Activated CD8-positive, alpha-beta T cell treated with anti-CD3 and anti-CD28 coated beads for 36 hours (primary cell): Measurements from ENCODE around the gene GTF3C1. TPM values are rescaled to one million over a fixed set of nuclear protein-coding genes. Genes with fewer than 3 reads are reported as not detected.
"Not testable (repeated sequence)": the region's sequence is repeated elsewhere in the genome, so short reads cannot be mapped to it uniquely, and the experiment has no call there.

Source experiments
- ATAC-seq: fragments of 200-7000 bp; cut with Tn5 transposase; one replicate; pipeline ENCODE4 v1.10.0; 2021; ENCODE audit warnings: mild to moderate bottlenecking, moderate library complexity
- CTCF ChIA-PET: fragments of 350-600 bp; sonication (Branson Sonifier 250); formaldehyde crosslinking; loops from one replicate; lab custom pipeline; 2021; ENCODE audit warnings: antibody characterized with exemption; lab: Charles Lee
- POLR2A ChIA-PET: fragments of 350-600 bp; sonication (Branson Sonifier 250); formaldehyde crosslinking; loops from one replicate; lab custom pipeline; 2021; ENCODE audit warnings: antibody characterized with exemption; lab: Charles Lee
- DNase-seq: peaks from one replicate; pipeline ENCODE4 v3.0.0-alpha.2; 2020
- H3K27ac Mint-ChIP-seq: one replicate; pipeline ENCODE4 v1.8.0; 2021; ENCODE audit warnings: mild to moderate bottlenecking, mixed read lengths
- H3K27me3 Mint-ChIP-seq: one replicate; pipeline ENCODE4 v1.8.0; 2021; ENCODE audit warnings: mixed read lengths
- H3K36me3 Mint-ChIP-seq: one replicate; pipeline ENCODE4 v1.8.0; 2021; ENCODE audit warnings: low read depth, mixed read lengths
- H3K4me1 Mint-ChIP-seq: one replicate; pipeline ENCODE4 v1.8.0; 2021; ENCODE audit warnings: low read depth, mixed read lengths
- H3K4me3 Mint-ChIP-seq: one replicate; pipeline ENCODE4 v1.8.0; 2021; ENCODE audit warnings: mild to moderate bottlenecking, moderate library complexity, mixed read lengths
- H3K9me3 Mint-ChIP-seq: one replicate; pipeline ENCODE4 v1.8.0; 2021; ENCODE audit warnings: mixed read lengths
- CTCF ChIP-seq: fragments of 200-600 bp; IDR thresholded peaks from one replicate; pipeline ENCODE4 v1.8.0; 2022; ENCODE audit warnings: antibody characterized with exemption, mild to moderate bottlenecking
- intact Hi-C: fragments of 100-400 bp; cut with micrococcal nuclease; formaldehyde crosslinking; loops from one replicate; pipeline ENCODE4 v1.10.0; 2022
- total RNA-seq, 2 experiments: library from RNA; stranded (reverse); gene quantifications; one replicate each; pipeline ENCODE4 v1.2.3, GENCODE V29; 2021

GTF3C1 gene
- total RNA-seq, 2 experiments from 2014 or later = 55.9 to 58.6 TPM

GRCh38 chr16:27437946-27438345 is 111.8 kb downstream of the GTF3C1 start:
- TF ChIP-seq CTCF = no peak
- Mint-ChIP-seq H3K27ac (no peak overlapping the region), H3K27me3 (no peaks in the 10 kb centered on the region), H3K4me3 (no peak overlapping the region), H3K9me3 (no peaks in the 10 kb centered on the region), H3K4me1 (peaks cover 14% of the 10 kb centered on the region), H3K36me3 (peaks cover 90% of the 10 kb centered on the region)
- DNase-seq (peak; percentile 0), ATAC-seq (no peak)
- ChIA-PET CTCF (interaction anchor here (1.1 kb wide), 1 partner anchor 10 kb away, joined by 8 read pairs; no protein-coding TSS in a partner anchor), POLR2A (interaction anchor here (0.8 to 2.7 kb wide), 7 partner anchors 9 to 120 kb away, joined by 3 to 8 read pairs (median 4); no protein-coding TSS in a partner anchor)
- intact Hi-C loops = no loop called here

GRCh38 chr16:27436921-27437650 is 112.6 kb downstream of the GTF3C1 start:
- no peaks in the 10 kb centered on the region for H3K27me3 Mint-ChIP-seq
- H3K9me3 Mint-ChIP-seq = no peaks in the 10 kb centered on the region
- DNase-seq = peak; percentile 0
- intact Hi-C loops = no loop called here
- CTCF ChIA-PET = interaction anchor here (0.9 to 1.1 kb wide), 2 partner anchors 9 to 20 kb away, joined by 3 to 8 read pairs; no protein-coding TSS in a partner anchor
- H3K36me3 Mint-ChIP-seq = peaks cover 92% of the 10 kb centered on the region
- peaks cover 15% of the 10 kb centered on the region for H3K4me1 Mint-ChIP-seq
- no peak overlapping the region for H3K27ac Mint-ChIP-seq
- no peak for ATAC-seq
- no peak for TF ChIP-seq CTCF
- POLR2A ChIA-PET = interaction anchor here (0.7 to 2.7 kb wide), 12 partner anchors 8 to 119 kb away, joined by 3 to 9 read pairs (median 4); no protein-coding TSS in a partner anchor
- H3K4me3 Mint-ChIP-seq = no peak overlapping the region

GRCh38 chr16:27436065-27436464 is 113.6 kb downstream of the GTF3C1 start:
- TF ChIP-seq CTCF = no peak
- Mint-ChIP-seq H3K4me3 (no peak overlapping the region), H3K4me1 (peaks cover 20% of the 10 kb centered on the region), H3K27me3 (no peaks in the 10 kb centered on the region), H3K27ac (peak overlapping the region; percentile 10), H3K36me3 (peaks cover 91% of the 10 kb centered on the region), H3K9me3 (no peaks in the 10 kb centered on the region)
- ChIA-PET CTCF (no interaction called here), POLR2A (interaction anchor here (1.2 to 9.6 kb wide), 6 partner anchors 8 to 17 kb away, joined by 3 to 85 read pairs (median 8); no protein-coding TSS in a partner anchor)
- ATAC-seq (no peak), DNase-seq (peak; percentile 0)
- intact Hi-C loops = no loop called here

GRCh38 chr16:27435146-27435545 is 114.6 kb downstream of the GTF3C1 start:
- H3K9me3 Mint-ChIP-seq, H3K27me3 Mint-ChIP-seq, H3K4me3 Mint-ChIP-seq, ATAC-seq, H3K27ac Mint-ChIP-seq, DNase-seq, intact Hi-C loops, CTCF ChIA-PET: not testable (repeated sequence)
- Mint-ChIP-seq H3K36me3 (peaks cover 91% of the 10 kb centered on the region), H3K4me1 (peaks cover 28% of the 10 kb centered on the region)
- POLR2A ChIA-PET = interaction anchor here (0.7 to 9.6 kb wide), 3 partner anchors 8 to 242 kb away, joined by 3 to 85 read pairs (median 5); no protein-coding TSS in a partner anchor

- no peak for TF ChIP-seq CTCF
- Mint-ChIP-seq H3K27ac (no peak overlapping the region), H3K4me1 (peaks cover 33% of the 10 kb centered on the region), H3K27me3 (no peaks in the 10 kb centered on the region), H3K36me3 (peaks cover 93% of the 10 kb centered on the region), H3K9me3 (no peaks in the 10 kb centered on the region), H3K4me3 (no peak overlapping the region)
- POLR2A ChIA-PET = interaction anchor here (0.7 to 9.6 kb wide), 8 partner anchors 9 to 241 kb away, joined by 3 to 85 read pairs (median 4); no protein-coding TSS in a partner anchor
- ATAC-seq = no peak
- DNase-seq = peak; percentile 1
- CTCF ChIA-PET = no interaction called here
- intact Hi-C loops = no loop called here
Observed at GRCh38 chr16:27434141-27435051, 115.3 kb downstream of the GTF3C1 start.
